ENCODE measurements around the gene SMARCAL1. TPM values are rescaled to one million over a fixed set of nuclear protein-coding genes. Genes with fewer than 3 reads are reported as not detected.

The SMARCAL1 gene
- total and polyA plus RNA-seq, 2 of the 13 experiments (the other 11 are each of a cell fraction or from before 2014, with no cell fraction given) = 12.7 to 21.3 TPM

- TF ChIP-seq FOXP4 (CRISPR knock-in tag; IDR thresholded peaks at IDR 0.05) (peak; percentile 59; the same call in 1 of the 2 replicates), RXRA (CRISPR knock-in tag; IDR thresholded peaks at IDR 0.05) (peak; percentile 79), HOXA9 (CRISPR knock-in tag; IDR thresholded peaks at IDR 0.05; ENCODE audit: borderline replicate concordance) (no peak), SIN3A (IDR thresholded peaks at IDR 0.05; ENCODE audit: borderline replicate concordance, low read depth, low read length) (0 out of 2 replicates have a peak, but pooled peaks have one; percentile 44), ZNF382 (CRISPR knock-in tag; IDR thresholded peaks at IDR 0.05; ENCODE audit: borderline replicate concordance) (no peak), ZC3H13 (CRISPR knock-in tag; IDR thresholded peaks at IDR 0.05) (no peak), ZNF468 (CRISPR knock-in tag; IDR thresholded peaks at IDR 0.05) (no peak), PATZ1 (CRISPR knock-in tag; IDR thresholded peaks at IDR 0.05) (0 out of 2 replicates have a peak, but pooled peaks have one; percentile 24), TARDBP (CRISPR knock-in tag; IDR thresholded peaks at IDR 0.05) (peak; percentile 90), PAXIP1 (CRISPR knock-in tag; conservative IDR thresholded peaks at IDR 0.05) (peak; percentile 53), ETV6 (CRISPR knock-in tag; conservative IDR thresholded peaks at IDR 0.05) (0 out of 2 replicates have a peak, but pooled peaks have one; percentile 64), ZNF33A (CRISPR knock-in tag; IDR thresholded peaks at IDR 0.05; ENCODE audit: borderline replicate concordance) (no peak; the same call in 1 of the 2 replicates), TOE1 (CRISPR knock-in tag; IDR thresholded peaks at IDR 0.05) (peak; percentile 78; the same call in 1 of the 2 replicates), SKI (IDR thresholded peaks at IDR 0.05; ENCODE audit: partially characterized antibody) (no peak), ZNF724P (CRISPR knock-in tag; IDR thresholded peaks at IDR 0.05; ENCODE audit: borderline replicate concordance) (peak; percentile 82), TEAD3 (CRISPR knock-in tag; optimal IDR thresholded peaks at IDR 0.05; ENCODE audit: borderline replicate concordance) (peak; percentile 46), TAF1 (CRISPR knock-in tag; IDR thresholded peaks at IDR 0.05) (peak; percentile 84), EP300 (IDR thresholded peaks at IDR 0.05; ENCODE audit: low read depth in 2 of 2, low read length in 2 of 2) (0 out of 4 replicates have a peak, but pooled peaks of 1 of the 2 experiments have one; percentile 9), EP300 (CRISPR knock-in tag; IDR thresholded peaks at IDR 0.05; ENCODE audit: borderline replicate concordance) (peak; percentile 32; the same call in 1 of the 2 replicates)
These were observed at the start of gene SMARCAL1 (continued) for GRCh38 chr2:216412022-216412999.
